KMS-11 (cell line): ENCODE measurements around the gene SMAD7.

Experiments used
- H2AFZ ChIP-seq: fragments of 200-600 bp; sonication (generic); 2 replicates; pipeline ENCODE4 v1.6.1; 2016; ENCODE audit warnings: antibody characterized with exemption, mixed run types, low read depth
- H3K27ac ChIP-seq: fragments of 200-600 bp; sonication (generic); 2 replicates; pipeline ENCODE4 v1.6.1; 2016; ENCODE audit warnings: mild to moderate bottlenecking, mixed run types
- H3K27me3 ChIP-seq: fragments of 200-600 bp; sonication (generic); 2 replicates; pipeline ENCODE4 v1.6.1; 2017; ENCODE audit warnings: mild to moderate bottlenecking, low read depth, mixed run types, moderate library complexity; ENCODE audit not compliant: insufficient read depth
- H3K36me3 ChIP-seq: fragments of 200-600 bp; sonication (generic); 2 replicates; pipeline ENCODE4 v1.6.1; 2017; ENCODE audit warnings: mild to moderate bottlenecking, mixed run types; ENCODE audit not compliant: insufficient read depth
- H3K4me1 ChIP-seq: fragments of 200-600 bp; sonication (generic); 2 replicates; pipeline ENCODE4 v1.6.1; 2016; ENCODE audit warnings: mild to moderate bottlenecking, low read depth, mixed run types; ENCODE audit not compliant: poor library complexity, severe bottlenecking
- H3K4me2 ChIP-seq: fragments of 200-600 bp; sonication (generic); 2 replicates; pipeline ENCODE4 v1.7.0; 2016; ENCODE audit warnings: mild to moderate bottlenecking, mixed run types
- H3K4me3 ChIP-seq: fragments of 200-600 bp; sonication (generic); IDR thresholded peaks from 2 replicates; pipeline ENCODE4 v1.6.1; 2017; ENCODE audit warnings: low read depth, low read length, mixed read lengths; ENCODE audit not compliant: insufficient read depth
- H3K79me2 ChIP-seq: fragments of 200-600 bp; sonication (generic); 2 replicates; pipeline ENCODE4 v1.6.1; 2016; ENCODE audit warnings: low read depth, mixed run types; ENCODE audit not compliant: insufficient read depth
- H3K9ac ChIP-seq: fragments of 200-600 bp; sonication (generic); 2 replicates; pipeline ENCODE4 v1.6.1; 2016; ENCODE audit warnings: mild to moderate bottlenecking, mixed run types
- H4K20me1 ChIP-seq: fragments of 200-600 bp; sonication (generic); 2 replicates; pipeline ENCODE4 v1.6.1; 2016; ENCODE audit warnings: mild to moderate bottlenecking, mixed run types; ENCODE audit not compliant: insufficient read depth
- TF ChIP-seq, protein P1 (sequence below): fragments of 200-600 bp; sonication (generic); conservative IDR thresholded peaks from 2 replicates; pipeline ENCODE4 v1.6.1; 2017; ENCODE audit warnings: low read depth, mild to moderate bottlenecking, antibody characterized with exemption, low read length, moderate library complexity, mixed read lengths

The SMAD7 gene

DNA sequence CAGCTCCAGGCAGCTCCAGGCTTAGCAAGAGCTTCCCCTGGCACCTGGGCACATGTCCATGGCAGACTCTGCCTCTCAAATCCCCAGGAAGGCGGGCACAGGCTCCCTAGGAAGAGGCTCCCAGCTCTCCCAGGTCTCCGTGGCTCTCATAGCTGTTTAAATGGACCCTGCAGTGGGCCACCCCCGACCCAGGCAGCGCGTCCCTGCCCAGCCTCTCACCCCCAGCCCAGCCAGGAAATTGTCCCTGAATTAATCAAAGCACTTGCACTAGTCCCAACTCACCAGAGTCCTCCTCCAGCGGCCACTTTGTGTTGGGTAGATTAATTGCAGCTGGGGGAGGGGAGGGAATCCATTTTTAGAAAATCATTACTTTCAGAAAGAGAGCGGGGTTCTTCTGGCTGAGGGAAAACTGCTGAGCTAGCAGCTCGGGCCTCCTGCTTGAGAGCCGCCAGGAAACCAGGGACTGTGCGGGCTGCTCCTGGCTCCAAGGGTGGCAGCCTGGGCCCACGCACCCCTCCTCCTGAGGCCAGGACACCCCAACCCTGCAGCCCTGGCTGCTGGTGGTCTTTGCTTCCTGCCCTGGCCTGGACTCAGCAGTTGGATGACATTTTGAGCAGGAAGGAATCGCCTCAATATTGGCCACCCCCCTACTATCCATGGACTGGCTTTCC is 36.0 kb downstream of the SMAD7 start:
- peak overlapping the region; percentile 94 for H3K27ac ChIP-seq
- H2AFZ ChIP-seq, result peak overlapping the region; percentile 50
- peaks cover 25% of the 10 kb centered on the region for H3K79me2 ChIP-seq
- peak overlapping the region; percentile 92 for H3K4me2 ChIP-seq
- peaks cover 79% of the 10 kb centered on the region for H3K4me1 ChIP-seq
- H3K9ac ChIP-seq, result peak overlapping the region; percentile 80
- H3K36me3 ChIP-seq, result no peaks in the 10 kb centered on the region
- no peak overlapping the region for H3K4me3 ChIP-seq
- TF ChIP-seq, protein P1, sequence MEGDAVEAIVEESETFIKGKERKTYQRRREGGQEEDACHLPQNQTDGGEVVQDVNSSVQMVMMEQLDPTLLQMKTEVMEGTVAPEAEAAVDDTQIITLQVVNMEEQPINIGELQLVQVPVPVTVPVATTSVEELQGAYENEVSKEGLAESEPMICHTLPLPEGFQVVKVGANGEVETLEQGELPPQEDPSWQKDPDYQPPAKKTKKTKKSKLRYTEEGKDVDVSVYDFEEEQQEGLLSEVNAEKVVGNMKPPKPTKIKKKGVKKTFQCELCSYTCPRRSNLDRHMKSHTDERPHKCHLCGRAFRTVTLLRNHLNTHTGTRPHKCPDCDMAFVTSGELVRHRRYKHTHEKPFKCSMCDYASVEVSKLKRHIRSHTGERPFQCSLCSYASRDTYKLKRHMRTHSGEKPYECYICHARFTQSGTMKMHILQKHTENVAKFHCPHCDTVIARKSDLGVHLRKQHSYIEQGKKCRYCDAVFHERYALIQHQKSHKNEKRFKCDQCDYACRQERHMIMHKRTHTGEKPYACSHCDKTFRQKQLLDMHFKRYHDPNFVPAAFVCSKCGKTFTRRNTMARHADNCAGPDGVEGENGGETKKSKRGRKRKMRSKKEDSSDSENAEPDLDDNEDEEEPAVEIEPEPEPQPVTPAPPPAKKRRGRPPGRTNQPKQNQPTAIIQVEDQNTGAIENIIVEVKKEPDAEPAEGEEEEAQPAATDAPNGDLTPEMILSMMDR, result 0 out of 2 replicates have a peak, but pooled peaks have one; percentile 18
- no peaks in the 10 kb centered on the region for H3K27me3 ChIP-seq
- no peaks in the 10 kb centered on the region for H4K20me1 ChIP-seq

DNA sequence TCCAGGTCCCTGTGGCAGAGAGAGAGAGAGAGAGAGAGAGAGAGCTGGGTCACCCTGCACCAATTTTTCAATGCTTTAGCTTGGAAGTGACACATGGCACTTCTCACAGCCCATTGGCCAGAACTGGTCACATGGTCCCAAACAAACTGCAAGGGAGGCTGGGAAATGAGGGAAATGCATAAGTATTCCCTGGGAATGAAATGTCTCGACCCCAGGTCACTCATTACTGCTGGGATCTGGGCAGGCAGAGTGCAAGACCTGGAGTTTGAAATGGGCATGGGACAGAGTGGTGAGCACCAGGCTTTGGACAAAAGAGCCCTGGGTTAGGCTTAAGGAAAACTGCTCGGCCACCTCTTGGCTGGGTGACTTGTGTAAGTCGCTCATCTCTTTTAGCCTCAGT is 37.0 kb downstream of the SMAD7 start:
- Histone ChIP-seq H3K27ac (peak overlapping the region; percentile 94), H3K27me3 (no peaks in the 10 kb centered on the region), H3K9ac (peak overlapping the region; percentile 80; the same call in 1 of the 2 replicates), H3K4me1 (peaks cover 70% of the 10 kb centered on the region), H3K4me2 (peak overlapping the region; percentile 92), H4K20me1 (no peaks in the 10 kb centered on the region), H2AFZ (peak overlapping the region; percentile 50), H3K79me2 (peaks cover 16% of the 10 kb centered on the region; the same call in 1 of the 2 replicates), H3K4me3 (no peak overlapping the region), H3K36me3 (no peaks in the 10 kb centered on the region)
- TF ChIP-seq, protein P1, result no peak

DNA sequence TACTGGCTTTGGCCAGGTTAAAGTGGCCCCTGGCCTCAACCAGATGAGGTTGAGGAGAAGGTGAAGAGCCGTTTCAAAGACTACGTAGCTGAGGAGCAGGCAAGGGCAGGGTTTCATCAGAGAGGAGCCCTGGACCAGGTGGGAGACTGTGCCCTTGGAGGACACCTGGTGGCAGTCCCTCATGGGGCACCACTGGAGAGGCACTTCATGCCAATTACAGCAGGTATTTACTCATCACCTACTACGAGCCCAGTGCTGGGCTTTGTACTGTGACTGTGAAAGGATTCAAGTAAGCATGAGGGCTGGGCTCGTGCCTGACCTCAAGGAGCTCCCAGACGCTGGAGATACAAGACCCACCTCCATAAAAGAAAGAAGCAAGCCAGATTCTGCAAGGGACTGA is 37.6 kb downstream of the SMAD7 start:
- TF ChIP-seq, protein P1, result peak; percentile 60
- peaks cover 64% of the 10 kb centered on the region for H3K4me1 ChIP-seq
- peak overlapping the region; percentile 92 for H3K4me2 ChIP-seq
- peak overlapping the region; percentile 94; the same call in 1 of the 2 replicates for H3K27ac ChIP-seq
- no peak overlapping the region; the same call in 1 of the 2 replicates for H3K9ac ChIP-seq
- H3K36me3 ChIP-seq, result no peaks in the 10 kb centered on the region
- peaks cover 11% of the 10 kb centered on the region; the same call in 1 of the 2 replicates for H3K79me2 ChIP-seq
- H3K27me3 ChIP-seq, result no peaks in the 10 kb centered on the region
- H4K20me1 ChIP-seq, result no peaks in the 10 kb centered on the region
- H3K4me3 ChIP-seq, result no peak overlapping the region
- H2AFZ ChIP-seq, result no peak overlapping the region

DNA sequence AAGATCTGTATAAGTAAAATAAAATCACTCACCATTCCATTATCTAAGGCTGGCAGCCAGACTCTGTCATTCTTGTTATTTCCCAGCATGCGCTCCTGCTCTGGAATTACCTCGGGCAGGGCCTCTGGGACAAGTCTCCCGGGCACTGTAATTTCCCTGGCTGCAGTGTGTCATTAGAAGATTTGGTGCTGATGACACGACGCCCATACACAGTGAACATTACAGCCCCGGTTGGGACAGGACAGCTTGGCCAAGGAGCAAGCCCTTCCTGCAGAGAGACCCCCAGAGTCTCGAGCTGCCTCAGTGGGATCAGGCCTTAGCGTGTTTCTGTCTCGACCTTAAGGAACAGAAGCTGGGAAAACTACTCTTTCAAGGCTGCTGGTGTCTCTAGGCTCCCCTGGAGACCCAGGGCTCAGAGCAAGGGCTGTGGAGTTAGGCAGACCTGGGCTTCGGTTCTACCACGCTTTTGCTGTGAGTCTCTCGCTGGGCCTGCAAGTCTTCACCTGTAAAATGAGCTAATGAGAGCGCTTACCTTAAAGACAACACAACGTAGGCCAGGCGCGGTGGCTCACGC is 39.7 kb downstream of the SMAD7 start:
- no peak overlapping the region for H3K4me3 ChIP-seq
- H3K79me2 ChIP-seq, result no peaks in the 10 kb centered on the region; the same call in 1 of the 2 replicates
- no peak overlapping the region for H3K9ac ChIP-seq
- H3K4me1 ChIP-seq, result peaks cover 52% of the 10 kb centered on the region
- no peaks in the 10 kb centered on the region for H3K36me3 ChIP-seq
- H3K27me3 ChIP-seq, result no peaks in the 10 kb centered on the region
- H3K4me2 ChIP-seq, result no peak overlapping the region
- no peaks in the 10 kb centered on the region for H4K20me1 ChIP-seq
- TF ChIP-seq, protein P1, result no peak
- no peak overlapping the region for H2AFZ ChIP-seq
- H3K27ac ChIP-seq, result no peak overlapping the region
